Frontal cortex (tissue), 4 donors: ENCODE results near the gene NUP155. TPM values are rescaled to one million over a fixed set of nuclear protein-coding genes. Genes with fewer than 3 reads are reported as not detected.
A peak's percentile ranks its signal among the peaks of the same experiment; 100 is the strongest.
"Not testable (repeated sequence)": the region's sequence is repeated elsewhere in the genome, so short reads cannot be mapped to it uniquely, and the experiment has no call there.

Experiments used
- DNase-seq, 2 donors: peaks; one replicate each; pipeline ENCODE4 v3.0.0; 2012; ENCODE audit warnings: low spot score in 2 of 2
- FAIRE-seq: peaks from 2 replicates; lab custom pipeline; 2012; peaks lifted over from hg19 to GRCh38; lab: Jason Lieb, UNC
- total RNA-seq: library from RNA; depleted of rRNA; stranded (reverse); fragments of >200 nt; gene quantifications from one replicate; pipeline ENCODE4 v1.2.3, GENCODE V29; 2014
- donor health status: control.
- donor health status: control.
- donor health status: control.

Gene NUP155
- 55.8 TPM for total RNA-seq

DNA sequence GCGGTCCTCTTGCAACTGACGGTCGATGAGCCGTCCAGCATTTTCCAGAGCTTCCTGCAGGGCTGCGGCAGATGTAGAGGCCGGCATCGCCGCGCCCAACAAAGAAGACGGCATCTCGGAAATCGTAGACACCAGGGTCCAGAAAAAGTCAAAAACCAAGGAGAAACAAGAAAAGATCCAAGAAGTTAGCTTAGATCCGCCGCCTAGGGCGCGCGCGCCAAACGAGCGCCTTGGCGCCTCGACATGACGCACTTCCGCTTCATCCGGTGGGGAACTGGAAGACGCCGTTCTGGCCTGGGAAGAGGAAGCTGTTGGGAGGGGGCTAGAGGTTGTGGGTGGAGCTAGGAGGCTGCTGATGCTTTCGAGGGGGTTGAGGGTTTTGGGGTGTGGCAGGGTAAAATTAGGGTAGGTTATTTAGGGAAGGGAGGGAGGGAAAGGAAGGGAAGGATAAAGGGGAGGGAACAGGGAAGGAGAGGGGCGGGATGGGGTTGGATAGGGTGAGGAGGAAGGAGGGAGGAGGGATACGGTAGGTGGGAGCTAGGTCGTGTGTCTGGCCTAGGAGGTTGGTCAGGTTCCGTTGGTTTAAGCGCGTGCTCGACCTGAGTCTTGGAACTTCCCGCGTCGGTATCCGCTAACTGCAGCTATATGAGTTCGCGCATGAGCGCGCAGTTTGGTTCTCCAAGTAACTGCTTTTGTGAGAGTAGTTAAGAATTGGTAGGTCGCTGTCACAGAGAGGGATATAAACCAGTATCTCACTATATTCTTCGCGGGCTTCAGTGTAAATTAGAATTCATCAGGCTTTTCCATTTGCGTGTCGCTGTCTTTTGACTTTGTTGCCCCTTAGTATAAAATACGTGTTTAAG lies at the start of gene NUP155:
NUP155 (minus strand) TSS at position 243 of the 863 bp plus-strand sequence; CDS start at position 114, 129 bp downstream.
- peak; percentile 77 to 86 for DNase-seq
- no peak for FAIRE-seq

GRCh38 chr5:37417347-37417746 lies 46.4 kb upstream of the NUP155 start:
- DNase-seq: no peak
- FAIRE-seq: no peak

- not testable (repeated sequence) for DNase-seq, FAIRE-seq
These were observed 44.5 kb upstream of the NUP155 start for GRCh38 chr5:37415456-37415855.

GRCh38 chr5:37412515-37412914 lies 41.6 kb upstream of the NUP155 start:
- DNase-seq (no peak), FAIRE-seq (no peak)

- FAIRE-seq (no peak), DNase-seq (no peak)
These were observed 29.6 kb upstream of the NUP155 start for GRCh38 chr5:37400501-37400900.

GRCh38 chr5:37396352-37396751 lies 25.4 kb upstream of the NUP155 start:
- no peak for FAIRE-seq

DNA sequence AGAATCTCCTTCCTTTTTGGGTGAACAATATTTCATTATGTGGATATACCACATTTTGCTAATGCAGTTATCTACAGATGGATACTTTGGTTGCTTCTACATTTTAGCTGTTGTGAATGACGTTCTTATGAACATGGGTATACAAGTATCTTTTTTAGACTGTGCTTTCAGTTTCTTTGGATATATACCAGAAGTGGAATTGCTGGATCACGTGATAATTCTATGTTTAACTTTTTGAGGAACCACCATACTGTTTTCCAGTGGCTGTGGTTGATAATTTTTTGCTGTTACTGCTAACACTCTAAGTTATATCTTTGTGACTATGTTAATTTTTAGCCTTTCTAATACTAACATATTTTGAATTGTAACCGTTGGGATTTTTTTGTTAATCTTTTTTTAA lies 20.7 kb upstream of the NUP155 start:
- no peak for FAIRE-seq
- DNase-seq: no peak

More at GRCh38 chr5:37396352-37396751, 25.4 kb upstream of the NUP155 start:
- DNase-seq: no peak

DNA sequence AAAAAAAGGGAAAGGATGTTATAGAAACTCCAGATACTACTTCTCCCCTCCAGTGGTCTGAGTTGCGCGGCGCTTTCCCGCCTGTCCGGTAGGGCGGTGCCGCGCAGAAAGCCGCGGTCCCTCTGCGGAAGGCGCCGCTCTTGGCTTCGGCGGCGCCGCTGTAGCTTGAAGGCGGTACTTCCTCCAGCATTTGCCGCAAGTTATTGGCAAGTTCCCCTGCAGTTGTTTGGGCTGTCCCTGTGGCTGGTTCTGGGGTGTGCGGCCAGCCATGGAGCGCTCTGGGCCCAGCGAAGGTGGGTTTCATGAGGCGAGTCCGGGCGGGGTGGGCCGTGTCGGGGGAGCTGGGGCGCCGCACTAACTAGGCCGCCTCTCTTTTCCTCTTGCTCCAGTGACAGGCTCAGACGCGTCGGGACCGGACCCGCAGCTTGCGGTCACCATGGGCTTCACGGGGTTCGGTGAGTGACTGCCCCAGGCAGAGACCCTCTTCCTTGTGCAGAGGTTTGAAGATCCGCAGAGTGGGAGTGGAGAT lies 8.3 kb upstream of the NUP155 start, which contains the start of gene WDR70:
WDR70 (plus strand) TSS at position 219 of the 529 bp plus-strand sequence; CDS start at position 269, 50 bp downstream.
- FAIRE-seq: not testable (repeated sequence)

GRCh38 chr5:37378066-37378465 lies 7.2 kb upstream of the NUP155 start:
- DNase-seq, FAIRE-seq: not testable (repeated sequence)

More for the DNA sequence above, 8.3 kb upstream of the NUP155 start, which contains the start of gene WDR70:
- DNase-seq: peak; percentile 68 to 71

GRCh38 chr5:37375091-37375490 lies 4.2 kb upstream of the NUP155 start:
- DNase-seq: no peak
- FAIRE-seq: no peak

GRCh38 chr5:37370550-37370863 lies 399 bp downstream of the NUP155 start:
- FAIRE-seq (no peak), DNase-seq (no peak)

DNA sequence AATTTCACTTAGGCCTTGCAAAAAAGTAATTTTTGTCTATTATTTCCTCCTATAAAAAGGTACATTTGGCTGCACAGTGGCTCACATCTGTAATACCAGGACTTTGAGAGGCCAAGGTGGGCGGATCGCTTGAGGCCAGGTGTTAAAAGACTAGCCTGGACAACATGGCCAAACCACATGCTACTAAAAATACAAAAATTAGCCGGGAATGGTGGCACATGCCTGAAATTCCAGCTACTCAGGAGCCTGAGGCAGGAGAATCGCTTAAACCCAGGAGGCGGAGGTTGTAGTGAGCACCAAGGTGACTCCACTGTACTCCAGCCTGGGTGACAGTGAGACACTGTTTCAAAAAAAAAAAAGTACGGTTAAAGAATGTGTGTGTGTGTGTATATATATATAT lies 15.7 kb downstream of the NUP155 start:
- DNase-seq: no peak
- no peak for FAIRE-seq

- not testable (repeated sequence) for DNase-seq, FAIRE-seq
These were observed 28.2 kb downstream of the NUP155 start for GRCh38 chr5:37342741-37343140.

GRCh38 chr5:37334754-37335153 lies 36.2 kb downstream of the NUP155 start:
- FAIRE-seq, DNase-seq: not testable (repeated sequence)

- DNase-seq (no peak), FAIRE-seq (no peak)
These were observed 44.4 kb downstream of the NUP155 start for GRCh38 chr5:37326536-37326935.

DNA sequence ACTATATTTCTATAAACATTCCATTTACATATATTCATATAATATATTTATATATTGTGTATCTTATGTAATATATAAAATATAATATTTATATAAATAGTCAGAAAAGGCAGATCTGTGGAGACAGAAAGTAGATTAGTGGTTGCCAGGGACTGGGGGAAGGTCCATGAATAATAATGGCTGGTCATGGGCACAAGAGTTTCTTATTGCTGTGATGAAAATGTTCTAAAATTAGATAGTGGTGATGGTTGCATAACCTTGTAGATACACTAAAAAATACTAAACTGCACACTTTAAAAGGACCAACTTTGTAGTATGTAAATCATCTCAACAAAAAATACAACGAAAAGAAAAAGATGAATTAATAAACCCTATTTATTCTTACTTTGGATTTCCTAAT lies 47.3 kb downstream of the NUP155 start:
- no peak for DNase-seq
- FAIRE-seq: no peak

DNA sequence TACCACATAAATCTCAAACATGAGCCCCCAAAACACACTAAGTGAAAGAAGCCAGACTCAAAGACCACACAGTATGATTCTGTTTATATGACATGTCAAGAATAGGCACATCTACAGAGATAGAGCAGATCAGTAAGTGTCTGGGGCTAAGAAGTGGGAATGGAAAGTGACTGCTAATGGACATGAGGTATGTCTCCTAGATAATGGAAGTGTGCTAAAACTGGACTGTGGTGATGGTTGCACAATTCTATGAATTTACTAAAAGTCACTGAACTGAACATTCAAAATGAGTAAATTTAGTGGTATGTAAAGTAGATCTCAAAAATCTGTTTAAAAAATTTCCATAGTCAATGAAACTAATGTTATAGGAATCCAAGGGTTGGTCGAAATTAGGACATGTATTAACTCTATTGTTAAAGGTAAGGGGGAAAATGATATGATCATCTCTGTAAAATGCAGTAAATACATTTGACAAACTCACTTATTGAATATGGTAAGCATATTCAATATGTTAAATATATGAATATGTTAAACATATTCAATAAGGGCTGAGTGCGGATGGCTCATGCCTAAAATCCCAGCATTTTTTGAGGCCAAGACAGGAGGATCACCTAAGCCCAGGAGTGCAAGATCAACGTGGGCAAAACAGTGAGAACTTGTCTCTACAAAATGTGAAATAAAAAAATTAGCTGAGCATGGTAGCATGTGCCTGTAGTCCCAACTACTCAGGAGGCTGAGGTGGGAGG lies 51.7 kb downstream of the NUP155 start:
- no peak for FAIRE-seq
- DNase-seq: no peak

- DNase-seq (no peak), FAIRE-seq (no peak)
These were observed 54.9 kb downstream of the NUP155 start for GRCh38 chr5:37316027-37316426.

GRCh38 chr5:37310360-37310759 lies 60.5 kb downstream of the NUP155 start:
- DNase-seq: no peak
- no peak for FAIRE-seq

DNA sequence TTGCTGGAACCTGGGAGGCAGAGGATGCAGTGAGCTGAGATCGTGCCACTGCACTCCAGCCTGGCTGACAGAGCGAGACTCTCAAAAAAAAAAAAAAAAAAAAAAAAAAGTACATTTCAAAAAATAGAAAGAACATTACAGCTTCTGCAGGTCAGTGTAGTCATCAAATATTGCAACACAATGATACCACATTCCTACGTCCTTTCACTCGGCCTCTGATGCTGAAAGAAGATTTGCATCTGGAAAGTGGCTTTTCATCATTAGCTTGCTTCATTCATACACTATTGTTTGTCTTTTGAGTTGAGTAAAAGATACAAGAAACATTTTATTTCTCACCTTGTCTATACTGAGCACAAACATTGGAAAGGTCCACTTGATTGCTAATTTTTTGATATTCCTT lies 62.1 kb downstream of the NUP155 start:
- FAIRE-seq (no peak), DNase-seq (no peak)

DNA sequence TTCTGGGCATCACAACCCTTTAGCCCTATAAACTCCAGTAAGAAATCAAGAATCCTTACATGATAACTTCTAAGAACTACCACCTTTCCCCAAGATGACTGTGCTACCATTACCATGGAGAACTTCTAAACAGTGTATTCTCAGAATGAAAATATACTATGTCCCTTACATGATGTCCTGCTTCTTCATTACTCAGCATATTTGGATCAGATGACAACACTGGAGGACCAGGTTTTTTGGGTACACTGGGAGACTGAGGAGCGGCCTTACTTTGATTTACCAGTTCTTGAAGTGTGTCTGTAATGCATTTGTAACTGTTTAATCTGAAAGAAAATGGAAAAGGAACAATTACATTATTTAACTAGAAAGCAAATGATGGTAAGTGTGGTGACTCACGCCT lies 66.0 kb downstream of the NUP155 start:
- FAIRE-seq: no peak
- no peak for DNase-seq
